ENCODE data around the gene DIAPH1. TPM values are rescaled to one million over a fixed set of nuclear protein-coding genes. Genes with fewer than 3 reads are reported as not detected.

Gene DIAPH1
- total RNA-seq, 2 experiments from 2014 or later = 214 to 220 TPM

DNA sequence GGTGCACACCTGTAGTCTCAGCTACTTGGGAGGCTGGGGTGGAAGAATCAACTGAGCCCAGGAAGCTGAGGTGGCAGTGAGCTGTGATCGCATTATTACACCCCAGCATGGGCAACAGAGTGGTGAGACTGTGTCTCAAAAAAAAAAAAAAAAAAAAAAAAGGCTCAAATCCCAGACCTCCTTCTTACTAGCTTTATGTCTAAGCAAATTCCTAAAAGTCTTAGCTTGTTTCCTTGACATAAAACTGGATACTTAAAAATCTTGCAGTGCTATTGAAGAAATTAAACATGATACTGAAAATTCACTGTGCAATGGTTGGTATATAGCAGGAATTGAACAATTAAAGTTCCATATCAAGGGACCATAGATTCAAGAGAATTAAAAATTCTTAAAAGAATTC is 84.9 kb downstream of the DIAPH1 start:
- Mint-ChIP-seq H3K4me1 (no peaks in the 10 kb centered on the region), H3K4me3 (no peak overlapping the region), H3K27ac (no peak overlapping the region), H3K9me3 (no peaks in the 10 kb centered on the region), H3K27me3 (no peaks in the 10 kb centered on the region), H3K36me3 (peaks cover 15% of the 10 kb centered on the region)
- DNase-seq = no peak

DNA sequence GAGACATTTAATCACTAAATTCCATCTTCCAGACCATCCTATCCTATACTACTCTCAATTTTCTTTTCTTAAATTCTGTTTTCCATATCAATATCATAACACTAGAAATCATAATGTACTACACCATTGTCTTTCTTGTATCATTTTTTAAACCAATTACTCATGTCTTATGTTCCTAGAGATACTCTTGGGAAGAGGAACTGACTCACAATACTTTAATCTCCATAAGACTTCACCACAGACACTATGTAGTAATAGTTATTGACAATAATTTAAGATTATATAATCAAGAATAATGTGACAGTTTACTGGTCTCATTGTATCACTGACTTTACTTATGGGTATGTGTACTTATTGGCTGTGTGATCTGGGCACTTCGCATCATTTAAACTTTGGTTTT is 86.1 kb downstream of the DIAPH1 start:
- no peak overlapping the region for H3K27ac Mint-ChIP-seq
- no peak overlapping the region for H3K4me3 Mint-ChIP-seq
- H3K9me3 Mint-ChIP-seq = no peaks in the 10 kb centered on the region
- peaks cover 19% of the 10 kb centered on the region for H3K36me3 Mint-ChIP-seq
- no peak for DNase-seq
- no peaks in the 10 kb centered on the region for H3K4me1 Mint-ChIP-seq
- H3K27me3 Mint-ChIP-seq = no peaks in the 10 kb centered on the region

DNA sequence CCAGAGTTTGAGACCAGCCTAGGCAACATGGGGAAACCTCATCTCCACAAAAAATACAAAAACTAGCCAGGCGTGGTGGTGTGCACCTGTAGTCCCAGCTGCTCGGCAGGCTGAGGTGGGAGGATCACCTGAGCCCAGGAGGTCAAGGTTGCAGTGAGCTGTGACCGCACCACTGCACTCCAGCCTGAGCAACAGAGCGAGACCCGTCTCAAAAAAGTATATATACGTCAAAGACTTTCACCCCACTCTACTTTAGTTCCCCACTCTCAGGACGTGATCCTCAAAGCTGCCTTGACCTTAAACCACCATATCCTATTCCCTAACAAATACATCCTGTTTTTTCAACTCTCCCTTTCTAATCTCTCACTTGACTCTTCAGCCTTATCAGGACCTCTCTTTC is 88.9 kb downstream of the DIAPH1 start:
- Mint-ChIP-seq H3K36me3 (peaks cover 23% of the 10 kb centered on the region), H3K4me1 (peaks cover 8% of the 10 kb centered on the region)

DNA sequence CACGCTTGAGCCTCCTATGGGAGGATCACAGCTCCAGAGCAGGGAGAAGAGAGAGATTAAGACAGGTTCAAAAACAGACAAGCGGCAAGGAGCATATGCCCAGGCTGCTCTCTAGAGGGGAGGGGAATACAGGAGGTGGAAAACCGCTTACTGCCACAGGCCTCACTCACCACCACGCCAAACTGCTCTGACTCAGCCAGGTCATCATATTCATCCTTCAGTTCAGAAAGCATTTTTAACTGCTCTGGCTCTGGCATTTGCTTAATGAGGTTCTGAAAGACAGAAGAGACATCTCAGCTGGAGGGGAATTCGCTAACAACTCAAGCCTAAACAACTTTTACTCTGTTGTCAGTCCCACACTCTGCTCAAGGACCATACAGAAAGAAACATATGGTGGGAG is 89.8 kb downstream of the DIAPH1 start:
- H3K36me3 Mint-ChIP-seq = peaks cover 22% of the 10 kb centered on the region
- H3K4me3 Mint-ChIP-seq = no peak overlapping the region
- peaks cover 11% of the 10 kb centered on the region for H3K4me1 Mint-ChIP-seq
- no peak overlapping the region for H3K27ac Mint-ChIP-seq
- no peak for DNase-seq
- H3K9me3 Mint-ChIP-seq = no peaks in the 10 kb centered on the region
- no peaks in the 10 kb centered on the region for H3K27me3 Mint-ChIP-seq

More for the DNA sequence above, 88.9 kb downstream of the DIAPH1 start:
- H3K27me3 Mint-ChIP-seq = no peaks in the 10 kb centered on the region
- no peak overlapping the region for H3K27ac Mint-ChIP-seq
- H3K4me3 Mint-ChIP-seq = no peak overlapping the region
- H3K9me3 Mint-ChIP-seq = no peaks in the 10 kb centered on the region
- no peak for DNase-seq

DNA sequence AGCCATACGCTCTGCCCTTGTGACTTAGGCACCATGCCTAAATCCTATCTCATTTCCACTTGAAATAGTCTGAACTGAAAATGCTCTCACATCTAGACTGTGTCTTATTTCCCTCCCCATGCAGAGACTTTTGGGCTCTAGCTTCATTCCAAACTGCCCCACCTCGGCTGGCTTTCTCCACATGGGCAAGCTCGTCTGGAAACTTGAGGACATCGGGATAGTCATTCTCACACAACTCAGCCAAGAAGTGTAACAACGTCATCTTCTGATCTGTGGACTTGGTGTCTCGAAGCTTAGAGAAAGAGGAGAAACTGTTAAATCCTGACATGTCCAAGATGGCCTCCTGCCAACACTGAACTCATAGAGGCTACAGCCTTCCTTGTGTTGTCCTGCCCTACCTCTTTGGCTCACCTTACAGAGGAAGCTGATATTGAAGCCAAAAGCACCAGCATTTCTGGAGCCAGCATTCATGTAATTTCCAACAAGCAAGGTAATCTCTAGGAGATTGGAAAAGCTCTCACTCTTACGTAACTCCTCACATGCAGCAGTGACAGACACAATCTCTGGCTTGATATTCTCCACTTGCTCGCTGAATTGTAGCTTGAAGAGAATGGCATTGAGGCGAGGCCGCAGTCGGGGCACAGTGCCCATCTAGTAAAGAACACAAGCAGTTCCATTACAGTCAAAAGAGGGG is 90.4 kb downstream of the DIAPH1 start:
- H3K27ac Mint-ChIP-seq = peak overlapping the region; percentile 9
- peaks cover 21% of the 10 kb centered on the region for H3K36me3 Mint-ChIP-seq
- no peak overlapping the region for H3K4me3 Mint-ChIP-seq
- peaks cover 11% of the 10 kb centered on the region for H3K4me1 Mint-ChIP-seq
- no peak for DNase-seq
- H3K27me3 Mint-ChIP-seq = no peaks in the 10 kb centered on the region
- no peaks in the 10 kb centered on the region for H3K9me3 Mint-ChIP-seq

DNA sequence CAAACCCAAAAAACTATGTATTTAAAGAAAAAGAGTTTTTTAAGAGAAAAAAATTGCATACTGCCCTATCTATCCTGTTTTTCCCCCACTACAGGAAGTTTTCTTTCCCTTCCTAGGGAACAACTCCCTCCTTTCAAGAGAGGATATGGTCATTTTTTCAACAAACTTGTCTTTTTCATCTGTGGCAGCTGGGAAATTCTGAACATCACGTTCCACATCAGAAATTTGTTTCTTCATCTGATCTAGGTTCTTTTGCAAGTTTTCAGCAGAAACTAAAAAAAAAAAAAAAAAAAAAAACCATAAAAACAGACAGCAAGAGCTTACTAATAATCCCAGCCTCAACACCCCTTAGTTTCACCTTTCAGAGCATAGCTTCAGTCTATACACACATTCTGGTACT is 91.4 kb downstream of the DIAPH1 start:
- H3K27ac Mint-ChIP-seq = no peak overlapping the region
- peaks cover 21% of the 10 kb centered on the region for H3K4me1 Mint-ChIP-seq
- DNase-seq = no peak
- H3K27me3 Mint-ChIP-seq = no peaks in the 10 kb centered on the region
- H3K4me3 Mint-ChIP-seq = no peak overlapping the region
- H3K9me3 Mint-ChIP-seq = no peaks in the 10 kb centered on the region
- peaks cover 24% of the 10 kb centered on the region for H3K36me3 Mint-ChIP-seq

DNA sequence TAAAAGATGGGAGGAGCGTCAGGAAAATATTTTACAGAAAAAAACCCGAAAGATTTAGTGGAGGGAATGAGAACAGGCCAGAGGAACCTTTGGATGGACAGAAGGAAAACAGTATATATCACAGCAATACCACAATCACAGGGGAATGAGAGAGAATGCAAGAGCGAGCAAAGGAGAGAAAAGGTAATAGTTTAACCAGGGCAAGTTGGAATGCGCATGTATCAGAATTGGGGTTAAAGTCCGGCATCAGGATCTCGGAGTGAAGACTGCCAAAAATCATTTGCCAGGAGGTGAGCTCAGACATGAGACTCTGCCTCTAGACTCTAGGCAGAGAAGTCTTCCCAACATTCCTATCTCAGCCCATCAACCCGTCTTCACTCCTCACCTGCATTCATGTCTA is 93.1 kb downstream of the DIAPH1 start:
- DNase-seq = no peak
- Mint-ChIP-seq H3K27me3 (no peaks in the 10 kb centered on the region), H3K36me3 (peaks cover 42% of the 10 kb centered on the region), H3K9me3 (no peaks in the 10 kb centered on the region), H3K4me3 (no peak overlapping the region), H3K4me1 (peaks cover 37% of the 10 kb centered on the region), H3K27ac (no peak overlapping the region)

DNA sequence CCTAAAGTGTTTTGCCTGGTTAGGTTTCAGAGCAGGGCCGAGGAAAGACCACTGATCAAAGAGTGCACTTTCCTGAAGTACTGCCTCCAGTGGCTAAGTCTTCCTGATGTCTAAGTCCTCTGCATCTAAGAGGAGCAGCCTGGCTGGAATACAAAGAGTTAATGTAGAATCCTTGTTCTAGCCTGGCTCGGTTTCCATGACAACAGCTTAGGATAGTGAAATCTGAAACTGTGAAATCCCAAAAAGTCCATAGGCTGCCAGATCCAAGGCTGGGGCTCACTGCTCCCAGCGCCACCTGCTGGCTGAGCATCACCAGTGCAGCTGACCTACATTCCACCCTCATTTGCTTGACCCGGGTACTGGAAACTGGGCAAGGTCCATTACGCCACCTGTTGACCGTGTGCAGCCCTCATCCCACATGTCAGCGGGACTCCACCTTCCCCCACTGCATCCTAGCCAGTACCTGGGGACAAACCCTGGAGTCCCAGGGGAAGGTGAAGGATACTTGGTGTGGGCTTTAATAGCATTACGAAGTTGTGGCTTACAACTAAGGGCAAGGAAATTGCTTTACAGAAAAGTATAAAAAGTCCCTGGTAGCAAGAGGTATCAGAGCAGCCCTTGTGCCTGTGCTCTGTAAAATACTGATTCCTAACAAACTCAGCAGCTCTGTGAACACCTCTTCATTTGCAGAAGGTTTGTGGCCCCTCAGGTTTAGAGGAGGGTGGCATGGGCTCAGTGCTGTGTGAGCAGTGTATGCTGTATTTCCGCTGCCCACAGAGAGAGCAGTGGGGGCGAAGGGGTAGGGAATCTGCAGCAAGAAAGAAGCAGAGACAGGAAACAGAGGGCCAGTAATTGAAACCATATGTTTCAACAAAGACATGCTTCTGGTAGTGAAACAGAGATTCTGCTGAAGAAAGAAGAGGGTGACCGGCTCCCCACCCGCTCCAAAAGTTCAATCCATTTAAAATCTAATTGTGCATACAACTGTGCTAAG is 93.9 kb downstream of the DIAPH1 start:
- H3K4me1 Mint-ChIP-seq = peaks cover 42% of the 10 kb centered on the region
- peaks cover 49% of the 10 kb centered on the region for H3K36me3 Mint-ChIP-seq
- DNase-seq = peak; percentile 39
- no peak overlapping the region for H3K4me3 Mint-ChIP-seq
- no peaks in the 10 kb centered on the region for H3K27me3 Mint-ChIP-seq
- H3K27ac Mint-ChIP-seq = peak overlapping the region; percentile 66
- H3K9me3 Mint-ChIP-seq = no peaks in the 10 kb centered on the region

DNA sequence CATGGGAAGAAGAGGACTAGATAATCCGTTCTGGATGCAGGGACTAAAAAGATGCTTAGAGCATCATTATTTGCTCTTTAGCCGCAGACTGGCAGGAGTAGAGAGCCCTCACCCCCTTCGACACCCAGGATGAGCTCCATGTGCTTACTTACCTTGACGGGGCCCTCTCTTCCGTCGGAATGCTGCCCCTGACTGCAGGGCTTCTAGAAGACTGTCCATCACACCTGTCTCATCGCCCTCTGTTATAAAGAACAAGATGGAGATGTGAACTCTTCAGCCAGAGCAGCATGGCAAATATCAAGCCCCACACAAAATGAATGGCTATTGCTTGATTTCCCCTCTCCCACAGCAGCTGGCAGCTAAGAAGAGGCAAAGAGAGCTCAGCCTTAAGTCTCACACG is 94.8 kb downstream of the DIAPH1 start:
- Mint-ChIP-seq H3K36me3 (peaks cover 57% of the 10 kb centered on the region), H3K27ac (no peak overlapping the region), H3K9me3 (no peaks in the 10 kb centered on the region), H3K4me3 (no peak overlapping the region), H3K4me1 (peaks cover 42% of the 10 kb centered on the region), H3K27me3 (no peaks in the 10 kb centered on the region)
- DNase-seq = no peak

DNA sequence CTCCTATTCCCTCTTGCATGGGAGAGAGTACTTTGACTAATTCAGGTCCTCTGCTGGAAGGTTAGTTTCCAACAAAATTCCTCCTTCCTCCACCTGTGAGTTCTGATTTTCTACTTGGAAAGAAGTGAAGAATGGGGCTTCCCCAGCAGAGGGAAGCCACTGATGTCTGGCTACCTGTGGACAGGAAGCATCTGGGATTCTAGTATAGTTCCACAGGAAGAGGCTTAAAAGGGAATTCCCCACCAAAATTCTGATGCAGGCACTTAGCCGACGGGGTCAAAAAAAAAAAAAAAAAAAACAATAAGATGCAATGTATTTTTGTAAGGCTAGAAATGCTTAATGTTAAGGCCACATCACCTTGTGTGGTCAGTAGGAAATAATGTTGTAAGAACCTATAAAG is 96.5 kb downstream of the DIAPH1 start:
- H3K4me3 Mint-ChIP-seq = no peak overlapping the region
- no peaks in the 10 kb centered on the region for H3K9me3 Mint-ChIP-seq
- no peak for DNase-seq
- no peak overlapping the region for H3K27ac Mint-ChIP-seq
- peaks cover 52% of the 10 kb centered on the region for H3K36me3 Mint-ChIP-seq
- H3K4me1 Mint-ChIP-seq = peaks cover 42% of the 10 kb centered on the region
- no peaks in the 10 kb centered on the region for H3K27me3 Mint-ChIP-seq

DNA sequence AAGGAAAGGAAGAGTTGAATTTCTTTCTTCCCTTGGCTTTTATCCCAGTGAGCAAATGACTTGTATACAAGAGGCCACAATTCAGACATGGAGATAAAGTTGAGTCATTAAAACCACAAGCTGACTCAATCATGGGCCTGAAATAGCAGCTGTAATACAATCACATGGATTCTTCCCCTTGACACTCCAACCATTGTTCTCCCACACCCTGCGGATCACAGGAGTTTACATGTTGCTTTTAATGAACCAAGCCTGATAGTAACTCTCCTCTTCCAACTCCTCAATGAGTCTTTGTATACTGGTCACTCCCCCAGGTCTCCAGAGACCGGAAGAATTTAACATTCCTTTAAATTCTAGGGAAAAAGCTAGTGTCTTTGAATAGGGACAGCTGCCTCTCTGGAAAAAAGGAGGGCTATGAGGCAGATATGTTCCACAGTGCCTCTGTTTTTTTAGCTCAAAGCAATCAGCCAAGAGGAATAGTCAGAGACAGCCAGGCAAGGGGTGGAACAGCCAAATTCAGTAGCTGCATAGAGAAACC is 97.5 kb downstream of the DIAPH1 start:
- Mint-ChIP-seq H3K4me3 (no peak overlapping the region), H3K9me3 (no peaks in the 10 kb centered on the region), H3K4me1 (peaks cover 42% of the 10 kb centered on the region), H3K27ac (peak overlapping the region; percentile 67), H3K27me3 (no peaks in the 10 kb centered on the region), H3K36me3 (peaks cover 54% of the 10 kb centered on the region)
- DNase-seq = no peak

DNA sequence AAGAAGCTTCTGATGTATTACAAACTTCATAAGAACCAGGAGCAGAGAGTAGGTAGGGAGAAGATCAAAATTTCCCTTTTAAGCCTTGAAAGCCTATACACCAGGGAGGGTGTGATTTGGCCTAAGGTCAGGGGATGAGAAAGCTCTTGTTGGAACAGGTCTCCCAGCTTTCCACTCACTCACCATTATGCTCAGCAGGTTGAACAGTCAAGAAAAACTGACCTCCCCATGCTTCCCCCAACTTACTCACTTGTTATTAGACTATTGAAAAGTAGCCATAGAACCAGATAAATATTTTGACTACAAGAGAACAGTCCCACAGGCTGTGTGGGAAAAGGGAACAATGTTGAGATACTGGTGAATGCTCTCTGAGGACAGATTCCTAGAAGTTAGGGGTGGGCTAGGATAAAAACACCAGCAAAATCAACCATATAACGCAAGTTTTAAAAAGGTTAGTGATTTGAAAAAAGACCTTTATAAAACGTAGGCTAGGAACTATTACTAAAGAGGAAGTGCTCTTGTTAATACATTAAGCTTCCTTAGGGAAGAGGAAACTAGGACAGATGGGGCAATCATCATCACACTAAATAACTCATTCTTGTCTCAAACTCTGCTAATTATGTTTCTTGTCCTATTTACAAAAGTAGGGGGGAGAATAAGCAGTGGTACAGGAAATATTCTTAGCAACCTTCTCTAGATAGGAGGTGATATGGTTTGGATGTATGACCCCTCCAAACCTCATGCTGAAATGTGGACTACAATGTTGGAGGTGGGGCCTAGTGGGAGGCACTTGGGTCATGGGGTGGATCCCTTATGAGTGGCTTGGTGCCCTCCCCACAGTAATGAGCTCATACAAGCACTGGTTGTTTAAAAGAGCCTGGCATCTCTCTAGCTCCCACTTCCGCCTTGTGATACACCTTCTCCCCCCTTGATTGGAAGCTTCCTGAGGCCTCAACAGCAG is 98.9 kb downstream of the DIAPH1 start:
- DNase-seq = no peak
- Mint-ChIP-seq H3K4me3 (no peak overlapping the region), H3K4me1 (peaks cover 42% of the 10 kb centered on the region), H3K27me3 (no peaks in the 10 kb centered on the region), H3K27ac (no peak overlapping the region), H3K9me3 (no peaks in the 10 kb centered on the region), H3K36me3 (peaks cover 58% of the 10 kb centered on the region)

DNA sequence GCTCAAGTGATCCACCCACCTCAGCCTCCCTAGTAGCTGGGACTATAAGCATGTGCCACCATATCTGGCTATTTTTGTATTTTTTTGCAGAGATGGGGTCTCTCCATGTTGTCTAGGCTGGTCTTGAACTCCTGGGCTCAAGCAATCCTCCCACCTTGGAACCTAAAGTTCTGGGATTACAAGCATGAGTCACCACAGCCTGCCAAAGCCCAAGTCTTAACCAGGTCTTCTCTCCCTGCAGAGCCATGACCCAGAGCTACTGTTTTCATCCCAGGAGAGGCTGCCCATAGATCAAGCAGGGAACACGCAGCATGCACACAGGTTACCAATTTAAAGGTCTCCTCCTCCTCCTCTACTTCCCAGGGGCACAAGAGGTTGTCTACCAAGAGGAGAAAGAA is 100.2 kb downstream of the DIAPH1 start:
- Mint-ChIP-seq H3K27ac (no peak overlapping the region), H3K27me3 (no peaks in the 10 kb centered on the region)

DNA sequence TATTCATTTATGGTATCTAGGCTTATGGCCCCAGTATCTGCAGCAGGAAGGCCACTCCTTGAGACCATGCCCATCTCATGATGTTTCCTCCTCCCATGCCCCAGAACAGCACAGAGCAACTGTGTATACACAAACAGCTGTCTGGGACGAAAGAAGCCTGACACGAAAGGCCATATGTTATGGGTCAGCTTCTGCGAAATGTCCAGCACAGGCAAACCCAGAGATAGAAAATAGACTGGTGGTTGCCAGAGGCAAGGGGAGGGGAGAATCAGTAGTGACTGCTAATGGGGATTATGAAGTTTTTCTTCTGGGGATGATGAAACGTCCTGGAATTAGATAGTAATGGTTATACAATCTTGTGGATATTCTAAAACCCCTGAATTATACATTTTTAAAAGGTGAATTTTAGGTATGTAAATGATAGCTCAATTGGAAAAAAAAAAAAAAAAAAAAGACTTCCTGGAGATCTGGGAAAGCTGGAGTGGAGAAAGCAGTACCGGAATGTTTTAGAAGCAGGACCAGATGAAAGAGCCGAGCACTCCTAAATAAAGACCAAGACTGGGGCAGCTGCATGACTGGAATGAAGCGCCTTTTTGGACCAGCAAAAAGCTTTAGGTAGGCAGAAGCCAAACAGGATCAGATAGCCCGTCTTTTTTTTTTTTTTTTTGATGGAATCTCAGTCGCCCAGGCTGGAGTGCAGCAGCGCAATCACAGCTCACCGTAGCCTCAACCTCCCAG is 100.8 kb downstream of the DIAPH1 start:
- no peaks in the 10 kb centered on the region for H3K9me3 Mint-ChIP-seq
- no peaks in the 10 kb centered on the region for H3K27me3 Mint-ChIP-seq
- H3K4me3 Mint-ChIP-seq = no peak overlapping the region
- no peak for DNase-seq
- H3K4me1 Mint-ChIP-seq = peaks cover 51% of the 10 kb centered on the region
- peaks cover 62% of the 10 kb centered on the region for H3K36me3 Mint-ChIP-seq
- H3K27ac Mint-ChIP-seq = peak overlapping the region; percentile 35

More for the DNA sequence above, 100.2 kb downstream of the DIAPH1 start:
- Mint-ChIP-seq H3K9me3 (no peaks in the 10 kb centered on the region), H3K36me3 (peaks cover 59% of the 10 kb centered on the region), H3K4me1 (peaks cover 51% of the 10 kb centered on the region), H3K4me3 (no peak overlapping the region)
- no peak for DNase-seq
